ENCODE data around the gene PREX1. TPM values are rescaled to one million over a fixed set of nuclear protein-coding genes. Genes with fewer than 3 reads are reported as not detected.
A peak's percentile ranks its signal among the peaks of the same experiment; 100 is the strongest.

Gene PREX1
- total and polyA plus RNA-seq, 12 donors = 10.1 to 85.1 (median 42.9) TPM

GRCh38 chr20:48750941-48751635 is 76.7 kb downstream of the PREX1 start:
- DNase-seq = peak in 6 of 7 donors; percentile 48 to 77 (median 62)
- no peaks in the 10 kb centered on the region for H3K27me3 ChIP-seq
- H3K4me3 ChIP-seq = no peak overlapping the region
- TF ChIP-seq CTCF (IDR thresholded peaks at IDR 0.05) = no peak
- TF ChIP-seq POLR2A (IDR thresholded peaks at IDR 0.05) = no peak
- H3K4me1 ChIP-seq (replicated peaks in 1 of 2) = peaks cover 10 to 27% of the 10 kb centered on the region in 2 donors
- H3K27ac ChIP-seq = peak overlapping the region in 2 of 5 donors; percentile 34 to 60
- H3K9me3 ChIP-seq (replicated peaks in 1 of 3) = no peaks in the 10 kb centered on the region
- intact Hi-C loops (cut with DNase I) = no loop called here
- 54 to 81% (median 63%) methylated on average over 6 to 18 of the region's 18 CpGs for WGBS, 4 donors
- H3K36me3 ChIP-seq (replicated peaks in 1 of 2) = peaks cover 0 to 5% of the 10 kb centered on the region in 2 donors

DNA sequence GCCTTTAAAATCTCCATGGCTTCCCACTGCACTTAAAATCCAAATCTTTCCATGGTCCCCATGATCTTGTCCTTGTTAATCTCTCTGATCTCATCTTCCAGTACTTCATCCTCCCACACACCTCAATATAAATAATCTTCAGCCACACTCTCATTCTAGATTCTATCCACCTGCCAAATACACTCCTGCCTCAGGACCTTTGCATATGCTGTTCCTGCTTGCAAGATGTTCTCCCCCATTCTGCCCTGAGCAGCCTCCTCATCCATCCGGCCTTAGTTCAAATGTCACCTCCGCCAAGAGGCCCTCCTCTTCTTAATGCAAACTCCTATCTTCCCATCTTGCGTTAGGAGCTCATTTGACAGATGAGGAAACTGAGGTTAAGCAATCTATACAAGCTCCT is 77.4 kb downstream of the PREX1 start:
- Histone ChIP-seq H3K27ac (no peak overlapping the region), H3K9me3 (replicated peaks in 1 of 3) (no peaks in the 10 kb centered on the region), H3K36me3 (replicated peaks in 1 of 2) (peaks cover 0 to 5% of the 10 kb centered on the region in 2 donors), H3K27me3 (no peaks in the 10 kb centered on the region), H3K4me1 (replicated peaks in 1 of 2) (peaks cover 10 to 30% of the 10 kb centered on the region in 2 donors), H3K4me3 (no peak overlapping the region)
- no peak for TF ChIP-seq CTCF (IDR thresholded peaks at IDR 0.05)
- 94 to 100% (median 96%) methylated on average over 3 of the region's 3 CpGs for WGBS, 4 donors
- intact Hi-C loops (cut with DNase I) = no loop called here
- no peak for DNase-seq

DNA sequence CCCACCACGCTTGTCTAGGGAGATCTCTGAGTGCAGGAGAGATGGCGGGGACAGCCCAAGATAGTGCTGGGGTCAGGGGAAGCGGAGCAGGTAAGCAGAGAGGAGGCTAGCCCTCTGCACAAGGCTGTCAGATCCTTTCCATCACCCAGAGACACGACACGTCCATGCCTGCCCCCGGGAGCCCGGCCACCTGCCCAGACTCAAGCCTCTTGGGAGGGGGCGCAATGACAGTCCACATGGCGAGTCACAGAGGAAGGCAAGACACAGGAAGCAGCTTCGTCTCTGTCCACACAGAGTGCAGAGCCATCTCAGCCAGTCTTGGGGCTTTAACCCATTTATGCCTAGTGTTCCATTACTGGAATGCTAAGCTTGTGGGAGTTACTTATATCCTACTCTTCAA is 78.4 kb downstream of the PREX1 start:
- H3K4me3 ChIP-seq = no peak overlapping the region
- H3K36me3 ChIP-seq (replicated peaks in 1 of 2) = peaks cover 0 to 5% of the 10 kb centered on the region in 2 donors
- H3K27me3 ChIP-seq = no peaks in the 10 kb centered on the region
- H3K27ac ChIP-seq = no peak overlapping the region
- H3K9me3 ChIP-seq (replicated peaks in 1 of 3) = no peaks in the 10 kb centered on the region
- no peak for DNase-seq
- peaks cover 10 to 33% of the 10 kb centered on the region in 2 donors for H3K4me1 ChIP-seq (replicated peaks in 1 of 2)
- WGBS, 4 donors = 86 to 100% (median 89%) methylated on average over 2 to 10 of the region's 10 CpGs
- TF ChIP-seq POLR2A (IDR thresholded peaks at IDR 0.05) = no peak
- TF ChIP-seq CTCF (IDR thresholded peaks at IDR 0.05) = no peak
- intact Hi-C loops (cut with DNase I) = no loop called here

- WGBS, 4 donors = 84 to 96% (median 91%) methylated on average over 8 of the region's 8 CpGs
- H3K36me3 ChIP-seq (replicated peaks in 1 of 2) = peaks cover 0 to 5% of the 10 kb centered on the region in 2 donors
- intact Hi-C loops (cut with DNase I) = no loop called here
Observed at GRCh38 chr20:48748556-48748955, 79.2 kb downstream of the PREX1 start.

More at GRCh38 chr20:48748556-48748955, 79.2 kb downstream of the PREX1 start:
- no peak overlapping the region for H3K27ac ChIP-seq
- peaks cover 10 to 33% of the 10 kb centered on the region in 2 donors for H3K4me1 ChIP-seq (replicated peaks in 1 of 2)
- DNase-seq = no peak
- no peak overlapping the region for H3K4me3 ChIP-seq
- no peaks in the 10 kb centered on the region for H3K27me3 ChIP-seq
- no peak for TF ChIP-seq CTCF (IDR thresholded peaks at IDR 0.05)
- no peak for TF ChIP-seq POLR2A (IDR thresholded peaks at IDR 0.05)
- no peaks in the 10 kb centered on the region for H3K9me3 ChIP-seq (replicated peaks in 1 of 3)

All from adrenal gland (tissue), 12 donors.